Left ventricle myocardium inferior (tissue), 1 donor: Measurements from ENCODE around the gene TMEM225. TPM values are rescaled to one million over a fixed set of nuclear protein-coding genes. Genes with fewer than 3 reads are reported as not detected.

Experiments used
- DNase-seq: peaks from one replicate; pipeline ENCODE4 v3.0.0-alpha.2; 2020
- H3K27ac ChIP-seq: fragments of 200-600 bp; replicated peaks from 2 replicates; pipeline ENCODE4 v1.8.0; 2021
- H3K27me3 ChIP-seq: fragments of 200-600 bp; 2 replicates; pipeline ENCODE4 v1.8.0; 2021; ENCODE audit warnings: low read depth
- H3K36me3 ChIP-seq: fragments of 200-600 bp; 2 replicates; pipeline ENCODE4 v1.8.0; 2021
- H3K4me1 ChIP-seq: fragments of 200-600 bp; 2 replicates; pipeline ENCODE4 v1.8.0; 2021
- H3K4me3 ChIP-seq: fragments of 200-600 bp; 2 replicates; pipeline ENCODE4 v1.8.0; 2021; ENCODE audit warnings: mild to moderate bottlenecking, moderate library complexity
- H3K9me3 ChIP-seq: fragments of 200-600 bp; replicated peaks from 2 replicates; pipeline ENCODE4 v1.8.0; 2021
- intact Hi-C: fragments of 100-400 bp; cut with micrococcal nuclease; formaldehyde crosslinking; loops from one replicate; pipeline ENCODE4 v1.11.0; 2022
- total RNA-seq: library from RNA; stranded (reverse); fragmentation: NEBNext Ultra II Directional; extraction: Animal tissue kit (Norgen Biotek cat#: 25700); gene quantifications from one replicate; pipeline ENCODE4 v1.2.1, GENCODE V29; 2021
- TF ChIP-seq, protein P1 (sequence below): fragments of 200-600 bp; IDR thresholded peaks from 2 replicates; pipeline ENCODE4 v1.8.0; 2021; ENCODE audit warnings: antibody characterized with exemption, mild to moderate bottlenecking, borderline replicate concordance
- donor health status: DM: no; HTN: yes; CAD: no; lungs with severe emphysema.

The TMEM225 gene
- total RNA-seq, 1 donor from 2014 or later = not detected

DNA sequence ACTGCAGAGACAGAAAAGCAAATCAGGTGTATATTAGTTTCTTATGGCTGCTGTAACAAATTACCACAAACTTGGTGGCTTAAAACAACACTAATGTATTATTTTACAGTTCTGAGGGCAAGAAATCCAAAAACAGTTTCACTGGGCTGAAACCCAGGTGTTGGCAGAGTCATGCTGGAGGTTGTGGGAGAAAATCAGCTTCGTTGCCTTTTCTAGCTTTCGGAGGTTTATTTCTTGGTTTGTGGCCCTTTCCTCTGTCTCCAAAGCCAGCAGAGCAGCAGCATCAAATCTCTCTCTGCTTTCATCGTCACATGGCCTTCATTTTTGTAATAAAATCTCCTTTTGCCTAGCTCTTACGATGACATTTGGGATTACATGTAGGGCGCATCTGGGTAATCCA lies 46.3 kb downstream of the TMEM225 start:
- intact Hi-C loops = no loop called here
- H3K4me3 ChIP-seq = no peak overlapping the region
- no peaks in the 10 kb centered on the region for H3K9me3 ChIP-seq
- H3K27me3 ChIP-seq = no peaks in the 10 kb centered on the region
- DNase-seq = no peak
- H3K36me3 ChIP-seq = no peaks in the 10 kb centered on the region
- no peak overlapping the region for H3K27ac ChIP-seq
- TF ChIP-seq, protein P1, sequence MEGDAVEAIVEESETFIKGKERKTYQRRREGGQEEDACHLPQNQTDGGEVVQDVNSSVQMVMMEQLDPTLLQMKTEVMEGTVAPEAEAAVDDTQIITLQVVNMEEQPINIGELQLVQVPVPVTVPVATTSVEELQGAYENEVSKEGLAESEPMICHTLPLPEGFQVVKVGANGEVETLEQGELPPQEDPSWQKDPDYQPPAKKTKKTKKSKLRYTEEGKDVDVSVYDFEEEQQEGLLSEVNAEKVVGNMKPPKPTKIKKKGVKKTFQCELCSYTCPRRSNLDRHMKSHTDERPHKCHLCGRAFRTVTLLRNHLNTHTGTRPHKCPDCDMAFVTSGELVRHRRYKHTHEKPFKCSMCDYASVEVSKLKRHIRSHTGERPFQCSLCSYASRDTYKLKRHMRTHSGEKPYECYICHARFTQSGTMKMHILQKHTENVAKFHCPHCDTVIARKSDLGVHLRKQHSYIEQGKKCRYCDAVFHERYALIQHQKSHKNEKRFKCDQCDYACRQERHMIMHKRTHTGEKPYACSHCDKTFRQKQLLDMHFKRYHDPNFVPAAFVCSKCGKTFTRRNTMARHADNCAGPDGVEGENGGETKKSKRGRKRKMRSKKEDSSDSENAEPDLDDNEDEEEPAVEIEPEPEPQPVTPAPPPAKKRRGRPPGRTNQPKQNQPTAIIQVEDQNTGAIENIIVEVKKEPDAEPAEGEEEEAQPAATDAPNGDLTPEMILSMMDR = no peak
- H3K4me1 ChIP-seq = no peaks in the 10 kb centered on the region

DNA sequence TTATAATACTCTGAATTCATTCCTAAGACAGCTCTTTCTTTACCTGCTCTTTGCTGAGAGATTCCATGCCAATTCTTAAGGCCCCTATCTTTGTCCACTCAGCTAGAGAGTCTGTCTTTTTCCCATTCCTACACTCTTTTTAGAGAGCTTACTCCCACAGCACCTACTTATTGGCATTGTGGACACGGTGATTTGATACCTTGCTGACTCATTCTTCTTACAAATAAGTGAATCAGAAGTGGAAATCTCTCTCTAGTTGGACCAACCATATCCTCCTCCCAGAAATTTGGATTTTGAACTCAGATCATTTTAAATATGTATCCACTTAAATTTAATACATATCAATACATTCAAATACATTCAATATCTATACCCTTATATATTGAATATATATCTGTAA lies 46.8 kb downstream of the TMEM225 start:
- Histone ChIP-seq H3K4me3 (no peak overlapping the region), H3K27me3 (no peaks in the 10 kb centered on the region), H3K36me3 (no peaks in the 10 kb centered on the region), H3K27ac (no peak overlapping the region), H3K4me1 (no peaks in the 10 kb centered on the region), H3K9me3 (no peaks in the 10 kb centered on the region)
- DNase-seq = no peak
- TF ChIP-seq, protein P1 = no peak
- intact Hi-C loops = no loop called here

DNA sequence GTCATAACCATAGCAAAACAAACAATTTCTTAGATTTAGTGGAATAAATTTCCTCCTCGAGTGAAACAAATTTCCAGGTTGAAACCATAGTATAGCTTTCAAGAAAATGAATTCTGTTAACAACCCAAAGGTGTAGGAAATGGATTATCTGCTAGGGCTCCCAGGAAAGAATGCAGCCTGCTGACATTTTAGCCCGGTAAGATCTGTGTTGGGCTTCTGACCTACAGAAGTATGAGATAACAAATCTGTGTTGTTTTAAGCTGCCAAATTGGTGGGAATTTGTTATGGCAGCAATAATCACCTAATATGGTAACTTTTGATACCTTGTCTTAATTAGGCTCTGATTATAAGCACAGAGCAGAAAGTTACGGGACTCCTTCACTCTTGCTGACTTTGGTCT lies 47.3 kb downstream of the TMEM225 start:
- no peaks in the 10 kb centered on the region for H3K9me3 ChIP-seq
- no peak overlapping the region for H3K4me3 ChIP-seq
- DNase-seq = no peak
- H3K27me3 ChIP-seq = no peaks in the 10 kb centered on the region
- intact Hi-C loops = no loop called here
- H3K27ac ChIP-seq = no peak overlapping the region
- no peaks in the 10 kb centered on the region for H3K4me1 ChIP-seq
- H3K36me3 ChIP-seq = no peaks in the 10 kb centered on the region
- TF ChIP-seq, protein P1 = no peak

DNA sequence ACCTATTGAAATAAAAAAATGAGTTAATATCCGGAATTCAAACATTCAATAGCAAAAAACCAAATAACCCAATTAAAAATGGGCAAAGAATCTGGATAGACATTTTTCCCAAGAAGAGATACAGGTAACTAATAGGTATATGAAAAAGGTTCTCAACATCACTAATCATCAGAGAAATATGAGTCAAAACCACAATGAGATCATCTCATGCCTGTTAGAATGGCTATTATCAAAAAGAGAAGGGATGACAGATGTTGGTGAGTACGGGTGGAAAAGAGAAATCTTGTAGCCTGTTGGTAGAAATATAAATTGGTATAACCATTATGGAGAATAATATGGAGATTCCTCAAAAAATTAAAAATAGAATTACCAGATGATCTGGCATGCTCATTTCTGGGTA lies 52.4 kb downstream of the TMEM225 start:
- H3K27ac ChIP-seq = no peak overlapping the region
- intact Hi-C loops = no loop called here
- no peaks in the 10 kb centered on the region for H3K9me3 ChIP-seq
- DNase-seq = no peak
- H3K4me3 ChIP-seq = no peak overlapping the region
- no peaks in the 10 kb centered on the region for H3K4me1 ChIP-seq
- no peaks in the 10 kb centered on the region for H3K36me3 ChIP-seq
- TF ChIP-seq, protein P1 = no peak
- H3K27me3 ChIP-seq = no peaks in the 10 kb centered on the region

Other genes with a start within 250 kb of the TMEM225 start
- gene SCN3B, start 231.0 kb downstream of the TMEM225 start, total RNA-seq = 1.9 TPM
- gene ZNF202, start 144.0 kb downstream of the TMEM225 start, total RNA-seq = 6.0 TPM
- not detected for gene OR6X1, start 131.2 kb downstream of the TMEM225 start, total RNA-seq
- gene OR6M1, start 79.3 kb downstream of the TMEM225 start, total RNA-seq = not detected
- gene OR8D4, start 16.5 kb upstream of the TMEM225 start, total RNA-seq = not detected
- gene OR4D5, start 53.9 kb upstream of the TMEM225 start, total RNA-seq = not detected
- not detected for gene OR6T1, start 58.2 kb upstream of the TMEM225 start, total RNA-seq
- not detected for gene OR10S1, start 92.1 kb upstream of the TMEM225 start, total RNA-seq
- not detected for gene OR10G6, start 109.5 kb upstream of the TMEM225 start, total RNA-seq
- not detected for gene OR10G4, start 127.3 kb upstream of the TMEM225 start, total RNA-seq
- not detected for gene OR10G9, start 137.3 kb upstream of the TMEM225 start, total RNA-seq
- gene OR10G8, start 141.1 kb upstream of the TMEM225 start, total RNA-seq = not detected
- not detected for gene OR10G7, start 155.7 kb upstream of the TMEM225 start, total RNA-seq
- gene VWA5A, start 229.8 kb upstream of the TMEM225 start, total RNA-seq = 4.6 TPM